Vagina (tissue), 2 donors: Measurements from ENCODE around the gene GRIN1.

Experiments
- POLR2A ChIP-seq, 2 donors: fragments of 450-650 bp; IDR thresholded peaks; one replicate each; pipeline ENCODE4 v1.6.1; 2017; ENCODE audit warnings: antibody characterized with exemption in 2 of 2, mild to moderate bottlenecking in 2 of 2, moderate library complexity in 2 of 2
- POLR2AphosphoS5 ChIP-seq, 2 donors: sonication (generic); formaldehyde crosslinking; IDR thresholded peaks; one replicate each; pipeline ENCODE4 v1.9.0; 2017; ENCODE audit warnings: antibody characterized with exemption in 2 of 2, mild to moderate bottlenecking in 2 of 2, low read depth in 1 of 2; ENCODE audit not compliant: insufficient read depth in 1 of 2

DNA sequence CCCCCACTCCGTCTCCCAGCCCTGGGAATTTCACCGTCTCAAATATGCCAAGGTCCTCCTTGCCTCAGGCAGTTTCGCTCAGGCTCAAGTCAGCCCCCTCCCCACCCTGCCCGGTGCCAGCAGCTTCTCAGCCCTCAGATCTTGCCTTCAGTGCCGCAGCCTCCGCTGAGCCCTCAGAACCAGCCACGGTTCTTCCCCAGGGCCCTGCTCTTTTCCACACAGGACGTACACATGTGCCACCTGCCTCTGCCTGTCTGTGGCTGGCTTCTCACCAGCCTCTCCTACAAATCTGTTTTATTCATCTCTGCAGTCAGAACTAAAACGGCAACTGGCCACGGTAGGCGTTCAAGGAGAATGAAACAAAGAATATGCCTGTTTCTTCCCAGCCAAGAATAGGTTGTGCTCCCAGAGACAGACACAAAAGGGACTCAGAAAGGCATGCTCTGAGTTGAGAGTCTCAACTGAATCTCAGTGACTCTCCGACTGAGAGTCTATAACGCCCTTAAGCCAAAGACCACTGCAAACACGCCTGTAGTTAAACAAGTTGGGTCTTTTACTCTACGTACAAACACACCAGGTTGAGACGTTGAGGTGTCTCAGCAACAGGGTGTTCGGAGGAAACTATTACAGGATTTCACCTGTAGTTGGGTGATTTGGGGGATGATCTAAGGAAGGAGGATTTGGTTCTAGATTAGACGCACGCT, 10.6 kb upstream of the GRIN1 start:
- TF ChIP-seq POLR2AphosphoS5 (IDR thresholded peaks at IDR 0.05; ENCODE audit: insufficient read depth in 1 of 2, low read depth in 1 of 2) (no peak), POLR2A (IDR thresholded peaks at IDR 0.05) (no peak)
